DND-41 (cell line): ENCODE measurements around the gene ATPAF2.

Experiments used
- EZH2 ChIP-seq: IDR thresholded peaks from 3 replicates; pipeline ENCODE4 v1.6.1; 2012; ENCODE audit warnings: borderline replicate concordance, low read depth, mild to moderate bottlenecking, moderate library complexity, low read length, inconsistent platforms; ENCODE audit not compliant: severe bottlenecking
- TF ChIP-seq, protein P1 (sequence below): IDR thresholded peaks from 2 replicates; pipeline ENCODE4 v1.5.1; 2012; ENCODE audit warnings: borderline replicate concordance, low read length, moderate library complexity, mild to moderate bottlenecking; ENCODE audit not compliant: poor library complexity, severe bottlenecking; ENCODE audit errors: extremely low read depth

DNA sequence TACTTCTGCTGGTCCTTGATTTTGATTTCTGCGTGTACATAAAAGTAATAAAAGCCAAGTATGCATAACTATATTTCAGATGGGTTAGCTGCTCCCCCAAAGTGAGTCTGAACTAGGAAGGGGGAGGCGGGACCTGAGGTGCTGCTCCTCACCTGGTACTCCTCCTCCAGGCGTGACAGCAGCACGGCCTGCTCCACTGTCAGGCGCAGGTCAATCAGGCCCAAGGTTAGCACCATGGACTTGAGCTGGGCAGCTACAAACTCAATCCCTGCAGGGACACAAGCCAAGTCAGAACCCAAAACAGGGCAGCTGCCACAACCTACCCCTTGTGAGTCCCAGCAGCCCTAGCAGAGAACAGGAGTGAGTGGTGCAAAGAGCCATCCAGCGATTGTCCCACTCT lies 18.0 kb downstream of the ATPAF2 start:
- TF ChIP-seq, protein P1, sequence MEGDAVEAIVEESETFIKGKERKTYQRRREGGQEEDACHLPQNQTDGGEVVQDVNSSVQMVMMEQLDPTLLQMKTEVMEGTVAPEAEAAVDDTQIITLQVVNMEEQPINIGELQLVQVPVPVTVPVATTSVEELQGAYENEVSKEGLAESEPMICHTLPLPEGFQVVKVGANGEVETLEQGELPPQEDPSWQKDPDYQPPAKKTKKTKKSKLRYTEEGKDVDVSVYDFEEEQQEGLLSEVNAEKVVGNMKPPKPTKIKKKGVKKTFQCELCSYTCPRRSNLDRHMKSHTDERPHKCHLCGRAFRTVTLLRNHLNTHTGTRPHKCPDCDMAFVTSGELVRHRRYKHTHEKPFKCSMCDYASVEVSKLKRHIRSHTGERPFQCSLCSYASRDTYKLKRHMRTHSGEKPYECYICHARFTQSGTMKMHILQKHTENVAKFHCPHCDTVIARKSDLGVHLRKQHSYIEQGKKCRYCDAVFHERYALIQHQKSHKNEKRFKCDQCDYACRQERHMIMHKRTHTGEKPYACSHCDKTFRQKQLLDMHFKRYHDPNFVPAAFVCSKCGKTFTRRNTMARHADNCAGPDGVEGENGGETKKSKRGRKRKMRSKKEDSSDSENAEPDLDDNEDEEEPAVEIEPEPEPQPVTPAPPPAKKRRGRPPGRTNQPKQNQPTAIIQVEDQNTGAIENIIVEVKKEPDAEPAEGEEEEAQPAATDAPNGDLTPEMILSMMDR, result no peak
- TF ChIP-seq EZH2, result no peak
